H9 (cell line): ENCODE measurements around the gene ADAM17. TPM values are rescaled to one million over a fixed set of nuclear protein-coding genes. Genes with fewer than 3 reads are reported as not detected.

ENCODE experiments used
- DNase-seq: peaks from one replicate; pipeline ENCODE4 v3.0.0-alpha.2; 2017
- H2AFZ ChIP-seq: one replicate; pipeline ENCODE4 v1.6.1; 2013; ENCODE audit warnings: mild to moderate bottlenecking, low read length, control low read depth, moderate library complexity
- H2AK5ac ChIP-seq: 2 replicates; pipeline ENCODE4 v1.6.1; 2013; ENCODE audit warnings: low read length, control low read depth, mixed read lengths; ENCODE audit not compliant: insufficient read length
- H2BK120ac ChIP-seq: one replicate; pipeline ENCODE4 v1.6.1; 2013; ENCODE audit warnings: low read depth, mild to moderate bottlenecking, low read length, control low read depth, inconsistent platforms; ENCODE audit not compliant: poor library complexity, severe bottlenecking
- H2BK12ac ChIP-seq: 2 replicates; pipeline ENCODE4 v1.6.1; 2013; ENCODE audit warnings: low read length, control low read depth, mixed read lengths, low read depth; ENCODE audit not compliant: insufficient read length
- H2BK15ac ChIP-seq: 2 replicates; pipeline ENCODE4 v1.6.1; 2013; ENCODE audit warnings: low read depth, low read length, control low read depth
- H2BK20ac ChIP-seq: one replicate; pipeline ENCODE4 v1.6.1; 2013; ENCODE audit warnings: low read depth, mild to moderate bottlenecking, low read length, control low read depth, inconsistent platforms; ENCODE audit not compliant: poor library complexity, severe bottlenecking
- H2BK5ac ChIP-seq: 2 replicates; pipeline ENCODE4 v1.6.1; 2013; ENCODE audit warnings: low read length, control low read depth, mixed read lengths; ENCODE audit not compliant: insufficient read length
- H3K14ac ChIP-seq: 2 replicates; pipeline ENCODE4 v1.6.1; 2013; ENCODE audit warnings: low read length, control low read depth; ENCODE audit not compliant: insufficient read depth
- H3K18ac ChIP-seq: 2 replicates; pipeline ENCODE4 v1.6.1; 2013; ENCODE audit warnings: low read depth, mild to moderate bottlenecking, mixed read lengths, low read length, control low read depth; ENCODE audit not compliant: insufficient read length
- H3K23ac ChIP-seq: 2 replicates; pipeline ENCODE4 v1.6.1; 2013; ENCODE audit warnings: low read length, control low read depth, mixed read lengths, low read depth; ENCODE audit not compliant: insufficient read length
- H3K23me2 ChIP-seq: 2 replicates; pipeline ENCODE4 v1.6.1; 2013; ENCODE audit warnings: low read depth, mild to moderate bottlenecking, mixed read lengths, low read length, control low read depth; ENCODE audit not compliant: insufficient read length, poor library complexity, severe bottlenecking
- H3K27ac ChIP-seq: 2 replicates; pipeline ENCODE4 v1.5.1; 2013; ENCODE audit warnings: low read length, control low read depth, mixed read lengths, low read depth; ENCODE audit not compliant: insufficient read length
- H3K27me3 ChIP-seq: 2 replicates; pipeline ENCODE4 v1.6.1; 2013; ENCODE audit warnings: low read length, control low read depth, inconsistent platforms; ENCODE audit not compliant: insufficient read depth
- H3K4ac ChIP-seq: 2 replicates; pipeline ENCODE4 v1.6.1; 2013; ENCODE audit warnings: low read depth, mild to moderate bottlenecking, control low read depth, inconsistent platforms, low read length, moderate library complexity
- H3K4me1 ChIP-seq: 2 replicates; pipeline ENCODE4 v1.6.1; 2013; ENCODE audit warnings: low read length, control low read depth, inconsistent platforms; ENCODE audit not compliant: insufficient read depth
- H3K4me2 ChIP-seq: 2 replicates; pipeline ENCODE4 v1.6.1; 2013; ENCODE audit warnings: low read length, control low read depth, mixed read lengths; ENCODE audit not compliant: insufficient read length, insufficient read depth
- H3K56ac ChIP-seq: 2 replicates; pipeline ENCODE4 v1.6.1; 2013; ENCODE audit warnings: low read depth, mild to moderate bottlenecking, mixed read lengths, low read length, control low read depth; ENCODE audit not compliant: insufficient read length
- H3K79me1 ChIP-seq: 2 replicates; pipeline ENCODE4 v1.6.1; 2013; ENCODE audit warnings: low read depth, mild to moderate bottlenecking, moderate library complexity, low read length, control low read depth, inconsistent platforms; ENCODE audit not compliant: insufficient read depth, poor library complexity, severe bottlenecking
- H3K79me2 ChIP-seq: 2 replicates; pipeline ENCODE4 v1.6.1; 2013; ENCODE audit warnings: low read length, control low read depth, inconsistent platforms; ENCODE audit not compliant: insufficient read depth
- H3K9ac ChIP-seq: 2 replicates; pipeline ENCODE4 v1.6.1; 2013; ENCODE audit warnings: low read length, control low read depth, mixed read lengths; ENCODE audit not compliant: insufficient read length; ENCODE audit errors: extremely low read depth
- H3K9me3 ChIP-seq: one replicate; pipeline ENCODE4 v1.6.1; 2013; ENCODE audit warnings: low read depth, low read length, inconsistent platforms; ENCODE audit not compliant: control insufficient read depth
- H3T11ph ChIP-seq: one replicate; pipeline ENCODE4 v1.6.1; 2013; ENCODE audit warnings: mild to moderate bottlenecking, low read length, control low read depth, inconsistent platforms
- H4K20me1 ChIP-seq: one replicate; pipeline ENCODE4 v1.6.1; 2013; ENCODE audit not compliant: control insufficient read depth, insufficient read length, insufficient read depth
- H4K5ac ChIP-seq: 2 replicates; pipeline ENCODE4 v1.6.1; 2013; ENCODE audit warnings: low read depth, mild to moderate bottlenecking, mixed read lengths, low read length, control low read depth; ENCODE audit not compliant: insufficient read length
- H4K8ac ChIP-seq: replicated peaks from 2 replicates; pipeline ENCODE4 v1.6.1; 2013; ENCODE audit warnings: low read length, control low read depth, mixed read lengths, low read depth; ENCODE audit not compliant: insufficient read length
- H4K91ac ChIP-seq: 2 replicates; pipeline ENCODE4 v1.6.1; 2013; ENCODE audit warnings: low read depth, mild to moderate bottlenecking, moderate library complexity, mixed read lengths, low read length, control low read depth; ENCODE audit not compliant: insufficient read length
- H3K27ac Mint-ChIP-seq, 3 experiments: 2 replicates in 2 of 3; 3 replicates in 1 of 3; pipeline ENCODE4 v1.8.0; 2020 to 2021; ENCODE audit warnings: mixed read lengths in 3 of 3, mild to moderate bottlenecking in 1 of 3, moderate library complexity in 1 of 3
- H3K27me3 Mint-ChIP-seq: 2 replicates; pipeline ENCODE4 v1.8.0; 2021; ENCODE audit warnings: low read depth, mild to moderate bottlenecking, moderate library complexity, mixed read lengths
- H3K36me3 Mint-ChIP-seq, 3 experiments: 2 replicates in 2 of 3; 3 replicates in 1 of 3; pipeline ENCODE4 v1.8.0; 2020 to 2021; ENCODE audit warnings: low read depth in 3 of 3, mixed read lengths in 3 of 3; ENCODE audit not compliant: insufficient read depth in 1 of 3
- H3K4me1 Mint-ChIP-seq, 2 experiments: 2 replicates each; pipeline ENCODE4 v1.8.0; 2020; ENCODE audit warnings: mixed read lengths in 2 of 2
- H3K4me3 Mint-ChIP-seq, 2 experiments: 2 replicates in 1 of 2; 3 replicates in 1 of 2; pipeline ENCODE4 v1.8.0; 2020 to 2021; ENCODE audit warnings: mild to moderate bottlenecking in 2 of 2, mixed read lengths in 2 of 2, moderate library complexity in 1 of 2
- H3K9me3 Mint-ChIP-seq, 2 experiments: 2 replicates in 1 of 2; 3 replicates in 1 of 2; pipeline ENCODE4 v1.8.0; 2020; ENCODE audit warnings: mild to moderate bottlenecking in 2 of 2, mixed read lengths in 2 of 2, moderate library complexity in 1 of 2
- WGBS: extraction: QIAGEN DNeasy Blood & Tissue Kit; methylation state at CpG from one replicate; pipeline ENCODE4 v1.1.7; 2013; ENCODE audit warnings: missing lambda C conversion rate, low lambda C conversion rate, mixed read lengths; ENCODE audit not compliant: insufficient read length; ENCODE audit errors: extremely low coverage; 5-methylcytosine and 5-hydroxymethylcytosine counted together
- total RNA-seq: library from RNA; stranded (reverse); gene quantifications from 2 replicates; pipeline ENCODE4 v1.2.1, GENCODE V29; 2021
- TF ChIP-seq, protein P1 (sequence below): fragments of 200-600 bp; sonication (generic); conservative IDR thresholded peaks from 3 replicates; pipeline ENCODE4 v1.8.0; 2021; ENCODE audit warnings: antibody characterized with exemption, mild to moderate bottlenecking

Gene ADAM17
- total RNA-seq, 1 experiment from 2014 or later, result 26.3 TPM

DNA sequence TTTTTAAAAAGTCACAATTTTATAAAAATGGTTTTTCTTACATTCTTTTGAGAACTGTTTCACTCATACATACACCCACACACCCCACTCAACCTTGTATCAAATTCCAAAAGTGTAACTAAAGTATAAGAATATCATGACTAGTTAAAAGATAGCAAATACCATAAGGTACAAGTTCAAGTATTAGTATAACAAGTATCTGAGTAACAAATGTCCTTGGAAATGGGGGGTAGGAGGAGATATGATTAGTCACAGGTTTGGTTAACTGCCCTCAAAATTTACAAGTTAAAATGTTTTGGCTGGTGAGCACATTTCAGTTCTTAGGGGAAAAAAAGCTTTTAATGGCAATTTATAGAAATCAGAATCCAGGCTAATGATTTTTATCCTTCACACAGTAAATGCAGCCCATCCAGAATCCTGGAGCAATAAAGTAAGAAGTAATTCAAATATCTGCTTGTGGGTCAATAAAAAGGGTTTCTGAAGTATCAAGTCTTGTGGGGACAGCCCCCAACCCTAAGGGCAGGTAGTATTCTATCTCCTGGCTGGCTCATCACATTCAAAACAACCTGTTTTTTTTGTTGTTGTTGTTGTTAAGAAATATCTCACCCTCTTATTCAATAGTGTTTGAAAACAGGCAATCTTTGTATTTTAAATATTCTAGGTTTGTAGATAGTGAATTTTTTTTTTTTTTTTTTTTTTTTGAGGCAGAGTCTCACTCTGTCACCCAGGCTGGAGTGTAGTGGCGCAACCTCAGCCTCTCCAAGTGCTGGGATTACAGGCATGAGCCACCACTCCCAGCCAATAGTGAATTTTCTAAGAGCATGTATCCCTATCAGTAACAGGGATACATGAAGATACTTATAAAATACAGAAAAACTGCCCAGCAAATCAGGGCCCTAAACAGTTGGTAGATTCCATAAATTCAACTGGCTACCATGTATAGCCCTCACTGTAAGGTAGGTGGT, 66.8 kb downstream of the ADAM17 start:
- no peak overlapping the region for H4K91ac ChIP-seq
- H2BK12ac ChIP-seq, result no peak overlapping the region
- H2BK20ac ChIP-seq, result no peak overlapping the region
- no peaks in the 10 kb centered on the region for H3K9me3 ChIP-seq
- peaks cover 20 to 90% (median 73%) of the 10 kb centered on the region in 3 experiments; a peak in 6 of 7 replicates for H3K36me3 Mint-ChIP-seq
- no peak overlapping the region for H3K23ac ChIP-seq
- no peaks in the 10 kb centered on the region for H3K9me3 Mint-ChIP-seq
- no peaks in the 10 kb centered on the region for H3K27me3 Mint-ChIP-seq
- H3K27ac Mint-ChIP-seq, result no peak overlapping the region
- no peak overlapping the region for H2BK5ac ChIP-seq
- no peak overlapping the region for H3K56ac ChIP-seq
- H3K4me1 ChIP-seq, result no peaks in the 10 kb centered on the region
- TF ChIP-seq, protein P1, sequence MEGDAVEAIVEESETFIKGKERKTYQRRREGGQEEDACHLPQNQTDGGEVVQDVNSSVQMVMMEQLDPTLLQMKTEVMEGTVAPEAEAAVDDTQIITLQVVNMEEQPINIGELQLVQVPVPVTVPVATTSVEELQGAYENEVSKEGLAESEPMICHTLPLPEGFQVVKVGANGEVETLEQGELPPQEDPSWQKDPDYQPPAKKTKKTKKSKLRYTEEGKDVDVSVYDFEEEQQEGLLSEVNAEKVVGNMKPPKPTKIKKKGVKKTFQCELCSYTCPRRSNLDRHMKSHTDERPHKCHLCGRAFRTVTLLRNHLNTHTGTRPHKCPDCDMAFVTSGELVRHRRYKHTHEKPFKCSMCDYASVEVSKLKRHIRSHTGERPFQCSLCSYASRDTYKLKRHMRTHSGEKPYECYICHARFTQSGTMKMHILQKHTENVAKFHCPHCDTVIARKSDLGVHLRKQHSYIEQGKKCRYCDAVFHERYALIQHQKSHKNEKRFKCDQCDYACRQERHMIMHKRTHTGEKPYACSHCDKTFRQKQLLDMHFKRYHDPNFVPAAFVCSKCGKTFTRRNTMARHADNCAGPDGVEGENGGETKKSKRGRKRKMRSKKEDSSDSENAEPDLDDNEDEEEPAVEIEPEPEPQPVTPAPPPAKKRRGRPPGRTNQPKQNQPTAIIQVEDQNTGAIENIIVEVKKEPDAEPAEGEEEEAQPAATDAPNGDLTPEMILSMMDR, result no peak
- H2AK5ac ChIP-seq, result no peak overlapping the region
- no peak overlapping the region for H2AFZ ChIP-seq
- no peaks in the 10 kb centered on the region for H3K23me2 ChIP-seq
- no peaks in the 10 kb centered on the region for H3K79me1 ChIP-seq
- no peak overlapping the region for H2BK120ac ChIP-seq
- H3K27ac ChIP-seq, result no peak overlapping the region
- no peak overlapping the region for H3K14ac ChIP-seq
- H3K4me3 Mint-ChIP-seq, result no peak overlapping the region
- no peaks in the 10 kb centered on the region for H3K27me3 ChIP-seq
- H3K4me2 ChIP-seq, result no peak overlapping the region
- H3K79me2 ChIP-seq, result no peaks in the 10 kb centered on the region
- H4K20me1 ChIP-seq, result no peaks in the 10 kb centered on the region
- no peak for DNase-seq
- no peak overlapping the region for H4K8ac ChIP-seq
- no peak overlapping the region for H3K18ac ChIP-seq
- H3K9ac ChIP-seq, result no peak overlapping the region
- no CpG with 5 or more reads among the region's 1 CpG for WGBS
- H3T11ph ChIP-seq, result no peak overlapping the region
- no peak overlapping the region for H4K5ac ChIP-seq
- no peaks in the 10 kb centered on the region for H3K4me1 Mint-ChIP-seq
- no peak overlapping the region for H3K4ac ChIP-seq
- H2BK15ac ChIP-seq, result no peak overlapping the region
